ENCODE data around the gene ANXA1. TPM values are rescaled to one million over a fixed set of nuclear protein-coding genes. Genes with fewer than 3 reads are reported as not detected.
A peak's percentile ranks its signal among the peaks of the same experiment; 100 is the strongest.

The ANXA1 gene, protein sequence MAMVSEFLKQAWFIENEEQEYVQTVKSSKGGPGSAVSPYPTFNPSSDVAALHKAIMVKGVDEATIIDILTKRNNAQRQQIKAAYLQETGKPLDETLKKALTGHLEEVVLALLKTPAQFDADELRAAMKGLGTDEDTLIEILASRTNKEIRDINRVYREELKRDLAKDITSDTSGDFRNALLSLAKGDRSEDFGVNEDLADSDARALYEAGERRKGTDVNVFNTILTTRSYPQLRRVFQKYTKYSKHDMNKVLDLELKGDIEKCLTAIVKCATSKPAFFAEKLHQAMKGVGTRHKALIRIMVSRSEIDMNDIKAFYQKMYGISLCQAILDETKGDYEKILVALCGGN
- total RNA-seq (2013; cell fraction: nucleolus; rRNA removed), result 1.3 TPM in 1 of 2 replicates, not detected in the other
- total RNA-seq (2014; rRNA removed) (9.1 and 9.5 TPM in 2 replicates), total RNA-seq (2014; rRNA removed; fragmentation: Illumina TruSeq; extraction: Trizol) (13.1 and 13.5 TPM in 2 replicates), total RNA-seq (2021) (8.2 and 9.3 TPM in 2 replicates), polyA plus RNA-seq (2011; rRNA removed) (30.1 and 44.3 TPM in 2 replicates), polyA plus RNA-seq (2014; fragmentation: Illumina TruSeq; extraction: Trizol) (14.4 and 20.0 TPM in 2 replicates), polyA plus RNA-seq (2014; fragmentation: Nextera tagmentation; extraction: Ambion mirVana) (10 to 100 TPM; 20.2 to 20.4 TPM), polyA plus RNA-seq (2014; rRNA removed) (8.2 and 10.7 TPM in 2 replicates), polyA plus RNA-seq (2016; fragmentation: Nextera tagmentation; extraction: Ambion mirVana) (10 to 100 TPM in 1 of 2 experiments, 1 to 10 TPM in 1; 6.6 to 12.0 TPM), polyA minus RNA-seq (2011; rRNA and poly(A)+ RNA removed) (12.2 and 12.7 TPM in 2 replicates), Bru-seq, nascent RNA (percentile 24 among the genes with signal in this experiment), BruChase-seq, experiment 1, labeled RNA remaining after a 6-hour chase (percentile 24 among the genes with signal in this experiment), BruChase-seq, experiment 2, labeled RNA remaining after a 2-hour chase (percentile 21 among the genes with signal in this experiment)
- 1.00 TPM for polyA plus RNA-seq (2011; ENCODE audit: low read depth)
- 12.9 and 13.3 TPM in 2 replicates for polyA plus RNA-seq (2011; cell fraction: cytosol; rRNA removed)
- polyA plus RNA-seq (2011; cell fraction: nucleus; rRNA removed), result 12.5 and 14.3 TPM in 2 replicates
- polyA plus RNA-seq (2012), result 1.3 and 1.4 TPM in 2 replicates
- 6.4 and 9.3 TPM in 2 replicates for polyA minus RNA-seq (2011; cell fraction: cytosol; rRNA and poly(A)+ RNA removed)
- polyA minus RNA-seq (2011; cell fraction: nucleus; rRNA and poly(A)+ RNA removed), result 5.4 and 9.2 TPM in 2 replicates
- long read RNA-seq, experiment 1, transcript ANXA1-201 (13 exons, 1,509 nt), result major isoform, 20 of 24 reads
- long read RNA-seq, experiment 1, partial matches to known transcripts, result 0 of 24 reads
- long read RNA-seq, experiment 1, other reads (novel, unspliced or antisense), result 4 of 24 reads
- long read RNA-seq, experiment 2, transcript ANXA1-201 (13 exons, 1,509 nt), result major isoform, 434 of 460 reads
- long read RNA-seq, experiment 2, partial matches to known transcripts, result 3 of 460 reads
- long read RNA-seq, experiment 2, other reads (novel, unspliced or antisense), result 22 of 460 reads

DNA sequence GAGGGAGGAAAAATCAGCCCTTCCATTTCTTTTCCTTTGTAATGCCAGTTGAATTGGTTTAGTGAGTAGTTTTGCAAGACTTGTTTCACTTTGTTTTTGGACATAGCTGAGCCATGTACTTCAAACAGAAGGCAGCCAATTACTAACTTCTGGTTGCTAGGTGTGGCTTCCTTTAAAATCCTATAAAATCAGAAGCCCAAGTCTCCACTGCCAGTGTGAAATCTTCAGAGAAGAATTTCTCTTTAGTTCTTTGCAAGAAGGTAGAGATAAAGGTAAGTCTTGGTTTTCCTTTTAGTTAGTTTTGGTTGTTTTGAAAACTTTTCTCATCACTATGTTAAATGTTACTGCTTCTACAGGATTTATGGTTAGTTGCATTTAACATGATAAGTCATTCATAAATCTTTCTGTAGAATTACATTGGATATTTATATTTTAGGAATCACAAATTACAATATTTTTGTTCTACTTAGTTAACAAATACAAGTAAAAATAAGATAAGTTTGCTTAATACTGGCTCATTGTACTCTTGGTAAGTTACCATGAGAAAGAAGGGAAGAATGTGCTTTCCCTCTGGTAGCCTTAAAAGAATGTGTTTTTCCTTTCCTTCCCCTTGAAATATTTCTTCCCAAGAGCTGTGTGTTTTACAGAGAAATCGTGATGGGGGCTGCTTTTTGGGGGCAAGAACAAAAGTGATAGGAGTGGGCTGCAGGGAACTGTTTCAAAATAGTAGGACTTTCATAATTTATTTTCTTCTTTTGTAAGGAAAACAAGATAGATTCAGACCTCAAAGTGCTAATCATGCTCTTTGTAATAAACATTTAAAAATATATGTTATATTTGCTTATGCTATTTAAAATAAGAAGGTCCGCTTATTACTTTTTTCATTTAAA is at the start of gene ANXA1:
ANXA1 (plus strand) TSS at position 213 of the 890 bp plus-strand sequence. CDS start 6,671 bp downstream, outside the sequence.
- Histone ChIP-seq H3K36me3 (ENCODE audit: control insufficient read depth in 2 of 2, insufficient read depth in 2 of 2, low read length in 1 of 2) (no peaks in the 10 kb centered on the region), H3K4me2 (ENCODE audit: control insufficient read depth, insufficient read depth) (no peak within 1 kb of the TSS; the same call in 1 of the 2 replicates), H3K27ac (ENCODE audit: control insufficient read depth, insufficient read depth) (no peak within 1 kb of the TSS), H3K4me1 (ENCODE audit: control insufficient read depth, insufficient read depth, low read length) (peaks cover 10% of the 10 kb centered on the region), H3K9me3 (replicated peaks; ENCODE audit: control insufficient read depth, insufficient read depth, low read length) (no peaks in the 10 kb centered on the region), H3K4me3 (no peak within 1 kb of the TSS), H3K79me2 (ENCODE audit: control insufficient read depth, insufficient read depth, low read length) (no peaks in the 10 kb centered on the region), H3K9ac (ENCODE audit: control insufficient read depth, insufficient read depth, low read length) (no peak within 1 kb of the TSS), H3K27me3 (replicated peaks in 1 of 2; ENCODE audit: control insufficient read depth in 2 of 2, insufficient read depth in 2 of 2, low read length in 1 of 2) (no peaks in the 10 kb centered on the region), H2AFZ (ENCODE audit: control insufficient read depth, low read depth, low read length) (peak within 1 kb of the TSS; percentile 54), H4K20me1 (ENCODE audit: control insufficient read depth, insufficient read depth) (no peaks in the 10 kb centered on the region)
- no peak for TF ChIP-seq NFIC (IDR thresholded peaks at IDR 0.05; ENCODE audit: low read depth, low read length)
- ChIA-PET SMC1A (ENCODE audit: uncharacterized antibody, unreplicated experiment) (interaction anchor here (0.9 to 2.5 kb wide), 8 partner anchors 9 to 37 kb away, joined by 3 to 13 read pairs (median 6); no protein-coding TSS in a partner anchor), RAD21 (ENCODE audit: unreplicated experiment) (interaction anchor here (1.1 to 1.8 kb wide), 2 partner anchors 8 to 44 kb away, joined by 3 to 4 read pairs; no protein-coding TSS in a partner anchor), POLR2A (interaction anchor here (1.4 kb wide), 1 partner anchor 19 kb away, joined by 8 read pairs; no protein-coding TSS in a partner anchor), CTCF (interaction anchor here (1.2 to 1.8 kb wide), 4 partner anchors 9 to 44 kb away, joined by 4 to 7 read pairs (median 4); no protein-coding TSS in a partner anchor)
- DNase-seq (ENCODE audit: low read depth, low spot score) (no peak), ATAC-seq (no peak), FAIRE-seq (no peak)
- 52% methylated on average over 2 of the region's 2 CpGs for WGBS (ENCODE audit: insufficient coverage, insufficient replicate concordance, low lambda C conversion rate, missing lambda C conversion rate)
- BruUV-seq (replicated peaks), result no TSS peak
- intact Hi-C loops (cut with micrococcal nuclease; ENCODE audit: unreplicated experiment) (no loop called here), in situ Hi-C loops (cut with MboI) (no loop called here)

Data from GM12878 (cell line).